Choroid plexus epithelial cell (primary cell): ENCODE measurements around the gene ARHGAP26.

ENCODE experiments used
- DNase-seq: peaks from one replicate; pipeline ENCODE4 v3.0.0-alpha.2; 2010; ENCODE audit warnings: low read depth
- H3K4me3 ChIP-seq: 2 replicates; pipeline ENCODE4 v1.5.1; 2011; ENCODE audit warnings: low read depth, mild to moderate bottlenecking, control low read depth, low read length, moderate library complexity
- CTCF ChIP-seq: conservative IDR thresholded peaks from 2 replicates; pipeline ENCODE4 v1.5.1; 2011; ENCODE audit warnings: low read depth, mild to moderate bottlenecking, control low read depth, inconsistent platforms, low read length, moderate library complexity

The ARHGAP26 gene

GRCh38 chr5:143227301-143227700 lies 457.1 kb downstream of the ARHGAP26 start:
- TF ChIP-seq CTCF = no peak
- no peak overlapping the region for H3K4me3 ChIP-seq
- no peak for DNase-seq

- no peak for DNase-seq
- no peak overlapping the region for H3K4me3 ChIP-seq
- no peak for TF ChIP-seq CTCF
These were observed 458.6 kb downstream of the ARHGAP26 start for GRCh38 chr5:143228597-143229293.

- no peak overlapping the region for H3K4me3 ChIP-seq
- TF ChIP-seq CTCF = no peak
- no peak for DNase-seq
These were observed 459.3 kb downstream of the ARHGAP26 start for GRCh38 chr5:143229426-143229895.

GRCh38 chr5:143229896-143230675 lies 459.9 kb downstream of the ARHGAP26 start:
- DNase-seq = no peak
- no peak overlapping the region for H3K4me3 ChIP-seq
- TF ChIP-seq CTCF = no peak

- no peak for DNase-seq
- no peak for TF ChIP-seq CTCF
- H3K4me3 ChIP-seq = no peak overlapping the region
These were observed 460.5 kb downstream of the ARHGAP26 start for GRCh38 chr5:143230676-143230996.

GRCh38 chr5:143231416-143231815 lies 461.2 kb downstream of the ARHGAP26 start:
- H3K4me3 ChIP-seq = no peak overlapping the region
- TF ChIP-seq CTCF = no peak
- no peak for DNase-seq
